ENCODE data around the gene LBX1. TPM values are rescaled to one million over a fixed set of nuclear protein-coding genes. Genes with fewer than 3 reads are reported as not detected.

The LBX1 gene
- total RNA-seq, 1 experiment from 2014 or later: not detected

DNA sequence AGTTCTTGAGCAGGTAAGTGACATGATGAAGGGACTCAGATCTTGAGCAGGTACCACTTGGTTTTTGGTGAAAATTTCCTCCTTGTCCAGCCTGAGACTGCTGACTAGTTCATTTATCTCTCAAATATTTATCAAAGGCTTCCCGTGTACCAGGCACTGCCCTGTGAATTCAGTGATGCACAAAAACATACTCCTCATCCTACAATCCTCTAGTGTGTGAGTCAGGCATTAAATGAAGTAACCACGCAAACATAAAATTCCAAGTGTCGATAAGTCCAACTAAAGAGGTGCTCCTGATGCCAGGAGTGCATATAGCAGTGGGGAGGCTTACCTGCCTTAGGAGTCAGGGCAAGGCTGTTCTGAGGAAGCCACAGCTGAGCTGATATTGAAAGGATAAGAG lies 41.5 kb upstream of the LBX1 start:
- Histone ChIP-seq H4K20me1 (ENCODE audit: insufficient read depth) (no peaks in the 10 kb centered on the region), H3K4me1 (ENCODE audit: control insufficient read depth in 1 of 2, insufficient read depth in 2 of 2, low read length in 2 of 2) (peaks cover 8 to 15% of the 10 kb centered on the region in 2 experiments), H3K9ac (ENCODE audit: low read length) (no peak overlapping the region), H3K36me3 (ENCODE audit: control insufficient read depth in 1 of 2, insufficient read depth in 2 of 2, low read length in 2 of 2) (no peaks in the 10 kb centered on the region), H3K27ac (ENCODE audit: low read depth, low read length) (no peak overlapping the region), H3K4me3 (replicated peaks in 1 of 2; ENCODE audit: low read depth in 1 of 2, low read length in 2 of 2) (no peak overlapping the region), H2AFZ (ENCODE audit: low read depth, low read length, poor library complexity, severe bottlenecking) (no peak overlapping the region), H3K9me2 (ENCODE audit: insufficient read depth) (no peaks in the 10 kb centered on the region), H3K4me2 (ENCODE audit: low read length) (no peak overlapping the region), H3K27me3 (ENCODE audit: insufficient read depth, low read length) (no peaks in the 10 kb centered on the region), H3K9me3 (ENCODE audit: control insufficient read depth in 1 of 2, insufficient read depth in 1 of 2, low read depth in 1 of 2, low read length in 2 of 2) (no peaks in the 10 kb centered on the region), H3K79me2 (ENCODE audit: insufficient read depth, low read length) (no peaks in the 10 kb centered on the region)
- BruUV-seq (replicated peaks): no TSS peak
- CTCF ChIA-PET: interaction anchor here (1.0 to 2.7 kb wide), 3 partner anchors 17 to 197 kb away, joined by 3 to 12 read pairs (median 4); no protein-coding TSS in a partner anchor
- DNase-seq (ENCODE audit: low read depth, low spot score) (no peak), ATAC-seq (no peak)
- intact Hi-C loops (cut with micrococcal nuclease): no loop called here
- RAD21 ChIA-PET (ENCODE audit: low non-redundant PET in 1 of 2, low total read pairs in 2 of 2, uncharacterized antibody in 2 of 2, unreplicated experiment in 2 of 2): no interaction called here
- POLR2A ChIA-PET: no interaction called here
- no peak for TF ChIP-seq CBX3 (IDR thresholded peaks at IDR 0.05; ENCODE audit: low read depth)
- no peak for TF ChIP-seq ELF1 (IDR thresholded peaks at IDR 0.05; ENCODE audit: borderline replicate concordance, low read depth)
- no peak for TF ChIP-seq FOSL1 (IDR thresholded peaks at IDR 0.05; ENCODE audit: low read depth)
- TF ChIP-seq POLR2AphosphoS5 (IDR thresholded peaks at IDR 0.05; ENCODE audit: low read depth, low read length): no peak
- no peak for TF ChIP-seq SRF (IDR thresholded peaks at IDR 0.05; ENCODE audit: low read depth)
- TF ChIP-seq CEBPB (IDR thresholded peaks at IDR 0.05; ENCODE audit: low read depth): no peak
- TF ChIP-seq SIN3A (IDR thresholded peaks at IDR 0.05; ENCODE audit: low read depth): no peak
- no peak for TF ChIP-seq EZH2phosphoT487 (IDR thresholded peaks at IDR 0.05; ENCODE audit: borderline replicate concordance)
- TF ChIP-seq EZH2 (IDR thresholded peaks at IDR 0.05): no peak

DNA sequence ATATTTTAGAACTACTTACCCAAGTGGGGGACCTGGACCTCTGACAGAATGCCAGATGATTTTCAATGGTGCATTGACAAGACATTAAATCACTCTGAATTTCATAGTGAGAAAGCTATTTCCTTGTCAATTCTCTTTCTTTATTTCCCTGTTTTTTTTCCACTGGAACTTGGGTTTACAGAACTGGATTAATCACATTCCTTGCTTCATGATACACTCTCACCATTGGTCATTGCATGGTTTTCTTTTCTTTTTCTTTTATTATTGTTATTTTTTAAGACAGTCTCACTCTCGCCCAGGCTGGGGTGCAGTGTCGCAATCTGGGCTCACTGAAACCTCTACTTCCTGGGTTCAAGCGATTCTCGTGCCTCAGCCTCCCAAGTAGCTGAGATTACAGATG lies 38.5 kb upstream of the LBX1 start:
- POLR2A ChIA-PET: no interaction called here
- Histone ChIP-seq H3K4me1 (ENCODE audit: control insufficient read depth in 1 of 2, insufficient read depth in 2 of 2, low read length in 2 of 2) (peaks cover 0 to 10% of the 10 kb centered on the region in 2 experiments; a peak in 2 of 4 replicates), H3K9me3 (ENCODE audit: control insufficient read depth in 1 of 2, insufficient read depth in 1 of 2, low read depth in 1 of 2, low read length in 2 of 2) (no peaks in the 10 kb centered on the region), H3K27ac (ENCODE audit: low read depth, low read length) (no peak overlapping the region), H3K4me3 (replicated peaks in 1 of 2; ENCODE audit: low read depth in 1 of 2, low read length in 2 of 2) (no peak overlapping the region), H3K9ac (ENCODE audit: low read length) (no peak overlapping the region), H2AFZ (ENCODE audit: low read depth, low read length, poor library complexity, severe bottlenecking) (peak overlapping the region; percentile 14), H3K79me2 (ENCODE audit: insufficient read depth, low read length) (no peaks in the 10 kb centered on the region), H3K9me2 (ENCODE audit: insufficient read depth) (no peaks in the 10 kb centered on the region), H3K4me2 (ENCODE audit: low read length) (no peak overlapping the region), H3K27me3 (ENCODE audit: insufficient read depth, low read length) (no peaks in the 10 kb centered on the region), H3K36me3 (ENCODE audit: control insufficient read depth in 1 of 2, insufficient read depth in 2 of 2, low read length in 2 of 2) (no peaks in the 10 kb centered on the region), H4K20me1 (ENCODE audit: insufficient read depth) (no peaks in the 10 kb centered on the region)
- TF ChIP-seq ZFX (IDR thresholded peaks at IDR 0.05) (no peak), TCF7L2 (IDR thresholded peaks at IDR 0.05; ENCODE audit: borderline replicate concordance, extremely low read depth, insufficient read depth, insufficient read length) (no peak), CEBPB (IDR thresholded peaks at IDR 0.05; ENCODE audit: low read depth) (no peak), EGR1 (IDR thresholded peaks at IDR 0.05; ENCODE audit: low read depth) (no peak), EZH2phosphoT487 (IDR thresholded peaks at IDR 0.05; ENCODE audit: borderline replicate concordance) (no peak), ZNF274 (IDR thresholded peaks at IDR 0.05; ENCODE audit: low read depth, low read length) (no peak), YY1 (IDR thresholded peaks at IDR 0.05; ENCODE audit: extremely low read depth, insufficient replicate concordance, low read depth, low read length) (no peak), SIN3A (IDR thresholded peaks at IDR 0.05; ENCODE audit: low read depth) (no peak), JUND (IDR thresholded peaks at IDR 0.05) (no peak)
- CTCF ChIA-PET: interaction anchor here (0.6 to 2.1 kb wide), 4 partner anchors 8 to 53 kb away, joined by 3 to 7 read pairs (median 4); no protein-coding TSS in a partner anchor
- no TSS peak for BruUV-seq (replicated peaks)
- RAD21 ChIA-PET (ENCODE audit: low non-redundant PET in 1 of 2, low total read pairs in 2 of 2, uncharacterized antibody in 2 of 2, unreplicated experiment in 2 of 2): no interaction called here
- DNase-seq (ENCODE audit: low read depth, low spot score) (no peak), ATAC-seq (no peak)
- intact Hi-C loops (cut with micrococcal nuclease): no loop called here
